PC-9 (cell line): ENCODE measurements around the gene CCDC33. TPM values are rescaled to one million over a fixed set of nuclear protein-coding genes. Genes with fewer than 3 reads are reported as not detected.

Source experiments
- BruUV-seq: library from RNA; stranded (reverse); fragments of 400-500 nt; replicated peaks from 2 replicates; lab custom pipeline; 2021; lab: Mats Ljungman, UMichigan
- CTCF ChIA-PET: fragments of 300-600 bp; sonication (Branson Sonifier 250); formaldehyde crosslinking; loops from one replicate; lab custom pipeline; 2022; ENCODE audit warnings: antibody characterized with exemption; lab: Charles Lee
- POLR2A ChIA-PET: fragments of 300-600 bp; sonication (Branson Sonifier 250); formaldehyde crosslinking; loops from one replicate; lab custom pipeline; 2022; ENCODE audit warnings: antibody characterized with exemption; ENCODE audit not compliant: unreplicated experiment; lab: Charles Lee
- DNase-seq, 2 experiments: peaks; one replicate each; pipeline versions ENCODE4 v3.0.0 to v3.0.0-alpha.2; 2015 to 2022; ENCODE audit warnings: mixed read lengths in 1 of 2
- H2AFZ ChIP-seq: fragments of 200-600 bp; sonication (generic); 2 replicates; pipeline ENCODE4 v1.8.1; 2017; ENCODE audit warnings: antibody characterized with exemption
- H3F3A ChIP-seq: fragments of 200-600 bp; sonication (generic); 2 replicates; pipeline ENCODE4 v1.8.1; 2017; ENCODE audit warnings: antibody characterized with exemption, mild to moderate bottlenecking, low read depth; ENCODE audit not compliant: insufficient read depth
- H3K27ac ChIP-seq: fragments of 200-600 bp; sonication (generic); 2 replicates; pipeline ENCODE4 v1.6.1; 2016; ENCODE audit warnings: mixed run types
- H3K27me3 ChIP-seq: fragments of 200-600 bp; sonication (generic); 2 replicates; pipeline ENCODE4 v1.6.1; 2016; ENCODE audit warnings: low read depth, mixed run types; ENCODE audit not compliant: insufficient read depth
- H3K36me3 ChIP-seq: fragments of 200-600 bp; sonication (generic); 2 replicates; pipeline ENCODE4 v1.6.1; 2016; ENCODE audit warnings: low read depth, mixed run types
- H3K4me1 ChIP-seq: fragments of 200-600 bp; sonication (generic); replicated peaks from 2 replicates; pipeline ENCODE4 v1.6.1; 2016; ENCODE audit warnings: mixed run types; ENCODE audit not compliant: insufficient read depth
- H3K4me2 ChIP-seq: fragments of 200-600 bp; sonication (generic); 2 replicates; pipeline ENCODE4 v1.6.1; 2017; ENCODE audit warnings: mixed run types
- H3K4me3 ChIP-seq: fragments of 200-600 bp; sonication (generic); 2 replicates; pipeline ENCODE4 v1.6.1; 2016; ENCODE audit warnings: mixed run types
- H3K79me2 ChIP-seq: fragments of 200-600 bp; sonication (generic); 2 replicates; pipeline ENCODE4 v1.6.1; 2017; ENCODE audit warnings: low read depth, mixed run types
- H3K9me2 ChIP-seq: fragments of 200-600 bp; sonication (generic); 2 replicates; pipeline ENCODE4 v1.8.1; 2017; ENCODE audit warnings: mild to moderate bottlenecking; ENCODE audit not compliant: insufficient read depth
- H3K9me3 ChIP-seq: fragments of 200-600 bp; sonication (generic); 2 replicates; pipeline ENCODE4 v1.8.1; 2016; ENCODE audit warnings: low read depth; ENCODE audit not compliant: insufficient read depth
- H4K20me1 ChIP-seq: fragments of 200-600 bp; sonication (generic); 2 replicates; pipeline ENCODE4 v1.8.1; 2017; ENCODE audit not compliant: insufficient read depth
- CTCF ChIP-seq: fragments of 200-600 bp; sonication (generic); conservative IDR thresholded peaks from 2 replicates; pipeline ENCODE4 v1.6.1; 2017; ENCODE audit warnings: mixed run types, antibody characterized with exemption, mild to moderate bottlenecking, moderate library complexity
- EZH2 ChIP-seq: fragments of 200-600 bp; sonication (generic); IDR thresholded peaks from 2 replicates; pipeline ENCODE4 v1.8.0; 2017; ENCODE audit warnings: antibody characterized with exemption, low read depth
- intact Hi-C: fragments of 100-400 bp; cut with micrococcal nuclease; formaldehyde crosslinking; loops from one replicate; pipeline ENCODE4 v1.10.0; 2022; ENCODE audit not compliant: unreplicated experiment
- total RNA-seq: library from RNA; stranded (reverse); gene quantifications from 2 replicates; pipeline ENCODE4 v1.2.3, GENCODE V29; 2021

The CCDC33 gene
- total RNA-seq, 1 experiment from 2014 or later: 7.5 TPM

GRCh38 chr15:74319138-74319460 is 83.0 kb downstream of the CCDC33 start:
- H3F3A ChIP-seq: peaks cover 6% of the 10 kb centered on the region; the same call in 1 of the 2 replicates
- TF ChIP-seq CTCF (no peak), EZH2 (no peak)
- BruUV-seq: no TSS peak
- no peaks in the 10 kb centered on the region for H4K20me1 ChIP-seq
- ChIA-PET POLR2A (no interaction called here), CTCF (no interaction called here)
- no peaks in the 10 kb centered on the region for H3K27me3 ChIP-seq
- H3K9me3 ChIP-seq: no peaks in the 10 kb centered on the region
- H2AFZ ChIP-seq: no peak overlapping the region
- H3K9me2 ChIP-seq: no peaks in the 10 kb centered on the region
- H3K27ac ChIP-seq: no peak overlapping the region
- H3K36me3 ChIP-seq: no peaks in the 10 kb centered on the region
- intact Hi-C loops: no loop called here
- H3K4me1 ChIP-seq: no peaks in the 10 kb centered on the region
- H3K4me3 ChIP-seq: no peak overlapping the region
- DNase-seq: no peak
- H3K79me2 ChIP-seq: no peaks in the 10 kb centered on the region
- no peak overlapping the region for H3K4me2 ChIP-seq

- Histone ChIP-seq H3K79me2 (no peaks in the 10 kb centered on the region), H4K20me1 (no peaks in the 10 kb centered on the region), H3K27ac (no peak overlapping the region), H3K9me3 (no peaks in the 10 kb centered on the region), H3K4me2 (no peak overlapping the region), H3F3A (peaks cover 6% of the 10 kb centered on the region; the same call in 1 of the 2 replicates), H3K4me1 (no peaks in the 10 kb centered on the region), H3K36me3 (no peaks in the 10 kb centered on the region), H3K27me3 (no peaks in the 10 kb centered on the region), H3K4me3 (no peak overlapping the region), H2AFZ (no peak overlapping the region), H3K9me2 (no peaks in the 10 kb centered on the region)
- CTCF ChIA-PET: interaction anchor here (0.6 to 1.5 kb wide), 4 partner anchors 8 to 191 kb away, joined by 4 to 10 read pairs (median 6); partner anchors contain the start of gene CYP11A1
- POLR2A ChIA-PET: no interaction called here
- BruUV-seq: no TSS peak
- TF ChIP-seq EZH2: no peak
- TF ChIP-seq CTCF: no peak
- no peak for DNase-seq
- intact Hi-C loops: loop anchor here (5.0 kb wide), 1 partner anchor 447 kb away; the partner anchor contains the start of gene TBC1D21
These were observed 83.6 kb downstream of the CCDC33 start for GRCh38 chr15:74319596-74320351.

GRCh38 chr15:74320352-74321247 is 84.5 kb downstream of the CCDC33 start:
- Histone ChIP-seq H3K9me3 (no peaks in the 10 kb centered on the region), H3K27me3 (no peaks in the 10 kb centered on the region), H3K79me2 (no peaks in the 10 kb centered on the region), H3K4me2 (no peak overlapping the region), H3K36me3 (no peaks in the 10 kb centered on the region), H3K9me2 (no peaks in the 10 kb centered on the region), H3K27ac (no peak overlapping the region), H4K20me1 (no peaks in the 10 kb centered on the region), H3K4me1 (no peaks in the 10 kb centered on the region), H3K4me3 (no peak overlapping the region), H2AFZ (no peak overlapping the region), H3F3A (peaks cover 6% of the 10 kb centered on the region; the same call in 1 of the 2 replicates)
- no TSS peak for BruUV-seq
- TF ChIP-seq CTCF (peak; percentile 67), EZH2 (no peak)
- CTCF ChIA-PET: interaction anchor here (0.6 to 1.5 kb wide), 9 partner anchors 9 to 446 kb away, joined by 3 to 10 read pairs (median 4); partner anchors contain the start of gene CYP11A1
- intact Hi-C loops: loop anchor here (5.0 kb wide), 1 partner anchor 448 kb away; the partner anchor contains the start of gene TBC1D21
- DNase-seq: no peak
- POLR2A ChIA-PET: no interaction called here
